ENCODE measurements around the gene EPB41L4A.

Gene EPB41L4A

GRCh38 chr5:112267231-112267630, 151.8 kb downstream of the EPB41L4A start (continued):
- TF ChIP-seq, protein P1, sequence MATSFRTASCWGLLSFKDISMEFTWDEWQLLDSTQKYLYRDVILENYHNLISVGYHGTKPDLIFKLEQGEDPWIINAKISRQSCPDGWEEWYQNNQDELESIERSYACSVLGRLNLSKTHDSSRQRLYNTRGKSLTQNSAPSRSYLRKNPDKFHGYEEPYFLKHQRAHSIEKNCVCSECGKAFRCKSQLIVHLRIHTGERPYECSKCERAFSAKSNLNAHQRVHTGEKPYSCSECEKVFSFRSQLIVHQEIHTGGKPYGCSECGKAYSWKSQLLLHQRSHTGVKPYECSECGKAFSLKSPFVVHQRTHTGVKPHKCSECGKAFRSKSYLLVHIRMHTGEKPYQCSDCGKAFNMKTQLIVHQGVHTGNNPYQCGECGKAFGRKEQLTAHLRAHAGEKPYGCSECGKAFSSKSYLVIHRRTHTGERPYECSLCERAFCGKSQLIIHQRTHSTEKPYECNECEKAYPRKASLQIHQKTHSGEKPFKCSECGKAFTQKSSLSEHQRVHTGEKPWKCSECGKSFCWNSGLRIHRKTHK (tag by site-specific recombination; IDR thresholded peaks at IDR 0.05) = no peak
- TF ChIP-seq, protein P2, sequence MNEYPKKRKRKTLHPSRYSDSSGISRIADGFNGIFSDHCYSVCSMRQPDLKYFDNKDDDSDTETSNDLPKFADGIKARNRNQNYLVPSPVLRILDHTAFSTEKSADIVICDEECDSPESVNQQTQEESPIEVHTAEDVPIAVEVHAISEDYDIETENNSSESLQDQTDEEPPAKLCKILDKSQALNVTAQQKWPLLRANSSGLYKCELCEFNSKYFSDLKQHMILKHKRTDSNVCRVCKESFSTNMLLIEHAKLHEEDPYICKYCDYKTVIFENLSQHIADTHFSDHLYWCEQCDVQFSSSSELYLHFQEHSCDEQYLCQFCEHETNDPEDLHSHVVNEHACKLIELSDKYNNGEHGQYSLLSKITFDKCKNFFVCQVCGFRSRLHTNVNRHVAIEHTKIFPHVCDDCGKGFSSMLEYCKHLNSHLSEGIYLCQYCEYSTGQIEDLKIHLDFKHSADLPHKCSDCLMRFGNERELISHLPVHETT (tag by site-specific recombination; IDR thresholded peaks at IDR 0.05) = no peak
- TF ChIP-seq ZNF16 (tag by site-specific recombination; IDR thresholded peaks at IDR 0.05; ENCODE audit: low read depth) = no peak
- TF ChIP-seq ZNF561 (tag by site-specific recombination; IDR thresholded peaks at IDR 0.05; ENCODE audit: borderline replicate concordance) = no peak

GRCh38 chr5:112264666-112265065, 154.4 kb downstream of the EPB41L4A start:
- TF ChIP-seq, protein P3, sequence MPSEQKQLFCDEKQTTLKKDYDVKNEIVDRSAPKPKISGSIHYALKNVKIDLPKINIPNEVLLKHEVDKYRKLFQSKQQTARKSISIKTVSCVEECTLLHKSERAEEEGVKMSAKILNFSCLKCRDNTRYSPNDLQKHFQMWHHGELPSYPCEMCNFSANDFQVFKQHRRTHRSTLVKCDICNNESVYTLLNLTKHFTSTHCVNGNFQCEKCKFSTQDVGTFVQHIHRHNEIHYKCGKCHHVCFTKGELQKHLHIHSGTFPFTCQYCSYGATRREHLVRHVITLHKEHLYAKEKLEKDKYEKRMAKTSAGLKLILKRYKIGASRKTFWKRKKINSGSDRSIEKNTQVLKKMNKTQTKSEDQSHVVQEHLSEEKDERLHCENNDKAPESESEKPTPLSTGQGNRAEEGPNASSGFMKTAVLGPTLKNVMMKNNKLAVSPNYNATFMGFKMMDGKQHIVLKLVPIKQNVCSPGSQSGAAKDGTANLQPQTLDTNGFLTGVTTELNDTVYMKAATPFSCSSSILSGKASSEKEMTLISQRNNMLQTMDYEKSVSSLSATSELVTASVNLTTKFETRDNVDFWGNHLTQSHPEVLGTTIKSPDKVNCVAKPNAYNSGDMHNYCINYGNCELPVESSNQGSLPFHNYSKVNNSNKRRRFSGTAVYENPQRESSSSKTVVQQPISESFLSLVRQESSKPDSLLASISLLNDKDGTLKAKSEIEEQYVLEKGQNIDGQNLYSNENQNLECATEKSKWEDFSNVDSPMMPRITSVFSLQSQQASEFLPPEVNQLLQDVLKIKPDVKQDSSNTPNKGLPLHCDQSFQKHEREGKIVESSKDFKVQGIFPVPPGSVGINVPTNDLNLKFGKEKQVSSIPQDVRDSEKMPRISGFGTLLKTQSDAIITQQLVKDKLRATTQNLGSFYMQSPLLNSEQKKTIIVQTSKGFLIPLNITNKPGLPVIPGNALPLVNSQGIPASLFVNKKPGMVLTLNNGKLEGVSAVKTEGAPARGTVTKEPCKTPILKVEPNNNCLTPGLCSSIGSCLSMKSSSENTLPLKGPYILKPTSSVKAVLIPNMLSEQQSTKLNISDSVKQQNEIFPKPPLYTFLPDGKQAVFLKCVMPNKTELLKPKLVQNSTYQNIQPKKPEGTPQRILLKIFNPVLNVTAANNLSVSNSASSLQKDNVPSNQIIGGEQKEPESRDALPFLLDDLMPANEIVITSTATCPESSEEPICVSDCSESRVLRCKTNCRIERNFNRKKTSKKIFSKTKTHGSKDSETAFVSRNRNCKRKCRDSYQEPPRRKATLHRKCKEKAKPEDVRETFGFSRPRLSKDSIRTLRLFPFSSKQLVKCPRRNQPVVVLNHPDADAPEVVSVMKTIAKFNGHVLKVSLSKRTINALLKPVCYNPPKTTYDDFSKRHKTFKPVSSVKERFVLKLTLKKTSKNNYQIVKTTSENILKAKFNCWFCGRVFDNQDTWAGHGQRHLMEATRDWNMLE (tag by site-specific recombination; conservative IDR thresholded peaks at IDR 0.05; ENCODE audit: low read depth) = no peak
- no peak for TF ChIP-seq GLIS2 (tag by site-specific recombination; IDR thresholded peaks at IDR 0.05)
- TF ChIP-seq, protein P4, sequence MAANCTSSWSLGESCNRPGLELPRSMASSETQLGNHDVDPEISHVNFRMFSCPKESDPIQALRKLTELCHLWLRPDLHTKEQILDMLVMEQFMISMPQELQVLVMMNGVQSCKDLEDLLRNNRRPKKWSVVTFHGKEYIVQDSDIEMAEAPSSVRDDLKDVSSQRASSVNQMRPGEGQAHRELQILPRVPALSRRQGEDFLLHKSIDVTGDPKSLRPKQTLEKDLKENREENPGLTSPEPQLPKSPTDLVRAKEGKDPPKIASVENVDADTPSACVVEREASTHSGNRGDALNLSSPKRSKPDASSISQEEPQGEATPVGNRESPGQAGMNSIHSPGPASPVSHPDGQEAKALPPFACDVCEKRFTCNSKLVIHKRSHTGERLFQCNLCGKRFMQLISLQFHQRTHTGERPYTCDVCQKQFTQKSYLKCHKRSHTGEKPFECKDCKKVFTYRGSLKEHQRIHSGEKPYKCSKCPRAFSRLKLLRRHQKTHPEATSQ (tag by site-specific recombination; IDR thresholded peaks at IDR 0.05) = no peak
- CTCF ChIA-PET = no interaction called here

DNA sequence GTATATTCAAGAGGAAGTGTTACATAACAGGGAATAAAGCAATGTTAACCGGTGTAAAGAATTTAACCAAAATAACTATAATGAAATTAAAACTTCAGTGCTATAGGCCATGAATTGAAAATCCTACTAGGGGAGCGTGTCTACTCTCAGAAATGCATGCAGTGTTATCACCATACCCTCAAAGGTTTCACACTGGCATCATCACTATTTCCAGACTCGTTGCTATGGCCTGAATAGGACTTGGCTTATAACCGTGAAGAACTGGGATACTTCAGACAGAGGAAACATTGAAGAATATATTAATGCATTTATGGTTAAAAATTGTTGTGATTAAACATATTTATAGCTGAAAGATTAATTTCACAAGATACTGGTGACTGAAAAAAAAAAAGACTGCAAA, 154.9 kb downstream of the EPB41L4A start:
- ChIA-PET CTCF (no interaction called here), POLR2A (no interaction called here)
- H3K9me3 ChIP-seq (ENCODE audit: control insufficient read depth, insufficient read depth, low read depth, low read length) = no peaks in the 10 kb centered on the region
- H3K36me3 ChIP-seq (ENCODE audit: control insufficient read depth in 2 of 2, insufficient read depth in 1 of 2, low read length in 2 of 2) = no peaks in the 10 kb centered on the region
- no peak overlapping the region for H3K27ac ChIP-seq (ENCODE audit: extremely low read depth, low read depth, low read length)
- no peak overlapping the region for H3K4me3 ChIP-seq (ENCODE audit: low read depth, low read length)
- no peaks in the 10 kb centered on the region; the same call in 1 of the 2 replicates for H3K4me1 ChIP-seq (ENCODE audit: control insufficient read depth, insufficient read depth, low read length)
- TF ChIP-seq ZFP3 (tag by site-specific recombination; IDR thresholded peaks at IDR 0.05; ENCODE audit: low read depth) (no peak), ZNF133 (tag by site-specific recombination; IDR thresholded peaks at IDR 0.05) (no peak), ZNF292 (tag by site-specific recombination; IDR thresholded peaks at IDR 0.05; ENCODE audit: borderline replicate concordance, low read depth) (no peak), KLF7 (tag by site-specific recombination; IDR thresholded peaks at IDR 0.05; ENCODE audit: borderline replicate concordance) (no peak)
- TF ChIP-seq, protein P5, sequence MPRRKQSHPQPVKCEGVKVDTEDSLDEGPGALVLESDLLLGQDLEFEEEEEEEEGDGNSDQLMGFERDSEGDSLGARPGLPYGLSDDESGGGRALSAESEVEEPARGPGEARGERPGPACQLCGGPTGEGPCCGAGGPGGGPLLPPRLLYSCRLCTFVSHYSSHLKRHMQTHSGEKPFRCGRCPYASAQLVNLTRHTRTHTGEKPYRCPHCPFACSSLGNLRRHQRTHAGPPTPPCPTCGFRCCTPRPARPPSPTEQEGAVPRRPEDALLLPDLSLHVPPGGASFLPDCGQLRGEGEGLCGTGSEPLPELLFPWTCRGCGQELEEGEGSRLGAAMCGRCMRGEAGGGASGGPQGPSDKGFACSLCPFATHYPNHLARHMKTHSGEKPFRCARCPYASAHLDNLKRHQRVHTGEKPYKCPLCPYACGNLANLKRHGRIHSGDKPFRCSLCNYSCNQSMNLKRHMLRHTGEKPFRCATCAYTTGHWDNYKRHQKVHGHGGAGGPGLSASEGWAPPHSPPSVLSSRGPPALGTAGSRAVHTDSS (tag by site-specific recombination; IDR thresholded peaks at IDR 0.05) = no peak
- TF ChIP-seq, protein P6, sequence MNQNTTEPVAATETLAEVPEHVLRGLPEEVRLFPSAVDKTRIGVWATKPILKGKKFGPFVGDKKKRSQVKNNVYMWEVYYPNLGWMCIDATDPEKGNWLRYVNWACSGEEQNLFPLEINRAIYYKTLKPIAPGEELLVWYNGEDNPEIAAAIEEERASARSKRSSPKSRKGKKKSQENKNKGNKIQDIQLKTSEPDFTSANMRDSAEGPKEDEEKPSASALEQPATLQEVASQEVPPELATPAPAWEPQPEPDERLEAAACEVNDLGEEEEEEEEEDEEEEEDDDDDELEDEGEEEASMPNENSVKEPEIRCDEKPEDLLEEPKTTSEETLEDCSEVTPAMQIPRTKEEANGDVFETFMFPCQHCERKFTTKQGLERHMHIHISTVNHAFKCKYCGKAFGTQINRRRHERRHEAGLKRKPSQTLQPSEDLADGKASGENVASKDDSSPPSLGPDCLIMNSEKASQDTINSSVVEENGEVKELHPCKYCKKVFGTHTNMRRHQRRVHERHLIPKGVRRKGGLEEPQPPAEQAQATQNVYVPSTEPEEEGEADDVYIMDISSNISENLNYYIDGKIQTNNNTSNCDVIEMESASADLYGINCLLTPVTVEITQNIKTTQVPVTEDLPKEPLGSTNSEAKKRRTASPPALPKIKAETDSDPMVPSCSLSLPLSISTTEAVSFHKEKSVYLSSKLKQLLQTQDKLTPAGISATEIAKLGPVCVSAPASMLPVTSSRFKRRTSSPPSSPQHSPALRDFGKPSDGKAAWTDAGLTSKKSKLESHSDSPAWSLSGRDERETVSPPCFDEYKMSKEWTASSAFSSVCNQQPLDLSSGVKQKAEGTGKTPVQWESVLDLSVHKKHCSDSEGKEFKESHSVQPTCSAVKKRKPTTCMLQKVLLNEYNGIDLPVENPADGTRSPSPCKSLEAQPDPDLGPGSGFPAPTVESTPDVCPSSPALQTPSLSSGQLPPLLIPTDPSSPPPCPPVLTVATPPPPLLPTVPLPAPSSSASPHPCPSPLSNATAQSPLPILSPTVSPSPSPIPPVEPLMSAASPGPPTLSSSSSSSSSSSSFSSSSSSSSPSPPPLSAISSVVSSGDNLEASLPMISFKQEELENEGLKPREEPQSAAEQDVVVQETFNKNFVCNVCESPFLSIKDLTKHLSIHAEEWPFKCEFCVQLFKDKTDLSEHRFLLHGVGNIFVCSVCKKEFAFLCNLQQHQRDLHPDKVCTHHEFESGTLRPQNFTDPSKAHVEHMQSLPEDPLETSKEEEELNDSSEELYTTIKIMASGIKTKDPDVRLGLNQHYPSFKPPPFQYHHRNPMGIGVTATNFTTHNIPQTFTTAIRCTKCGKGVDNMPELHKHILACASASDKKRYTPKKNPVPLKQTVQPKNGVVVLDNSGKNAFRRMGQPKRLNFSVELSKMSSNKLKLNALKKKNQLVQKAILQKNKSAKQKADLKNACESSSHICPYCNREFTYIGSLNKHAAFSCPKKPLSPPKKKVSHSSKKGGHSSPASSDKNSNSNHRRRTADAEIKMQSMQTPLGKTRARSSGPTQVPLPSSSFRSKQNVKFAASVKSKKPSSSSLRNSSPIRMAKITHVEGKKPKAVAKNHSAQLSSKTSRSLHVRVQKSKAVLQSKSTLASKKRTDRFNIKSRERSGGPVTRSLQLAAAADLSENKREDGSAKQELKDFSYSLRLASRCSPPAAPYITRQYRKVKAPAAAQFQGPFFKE (tag by site-specific recombination; IDR thresholded peaks at IDR 0.05; ENCODE audit: borderline replicate concordance) = no peak

More at GRCh38 chr5:112264666-112265065, 154.4 kb downstream of the EPB41L4A start:
- no peaks in the 10 kb centered on the region for H3K9me3 ChIP-seq (ENCODE audit: control insufficient read depth, insufficient read depth, low read depth, low read length)
- H3K4me1 ChIP-seq (ENCODE audit: control insufficient read depth, insufficient read depth, low read length) = no peaks in the 10 kb centered on the region; the same call in 1 of the 2 replicates
- no peak overlapping the region for H3K27ac ChIP-seq (ENCODE audit: extremely low read depth, low read depth, low read length)
- H3K36me3 ChIP-seq (ENCODE audit: control insufficient read depth in 2 of 2, insufficient read depth in 1 of 2, low read length in 2 of 2) = no peaks in the 10 kb centered on the region
- POLR2A ChIA-PET = no interaction called here
- H3K4me3 ChIP-seq (ENCODE audit: low read depth, low read length) = no peak overlapping the region

Measured in HEK293 (cell line).